Activated CD8-positive, alpha-beta T cell treated with anti-CD3 and anti-CD28 coated beads for 36 hours (primary cell): ENCODE data around the gene TM6SF1. TPM values are rescaled to one million over a fixed set of nuclear protein-coding genes. Genes with fewer than 3 reads are reported as not detected.
"Not testable (repeated sequence)": the region's sequence is repeated elsewhere in the genome, so short reads cannot be mapped to it uniquely, and the experiment has no call there.

Source experiments
- ATAC-seq: fragments of 200-7000 bp; cut with Tn5 transposase; one replicate; pipeline ENCODE4 v1.10.0; 2021; ENCODE audit warnings: mild to moderate bottlenecking, moderate library complexity
- CTCF ChIA-PET: fragments of 350-600 bp; sonication (Branson Sonifier 250); formaldehyde crosslinking; loops from one replicate; lab custom pipeline; 2021; ENCODE audit warnings: antibody characterized with exemption; lab: Charles Lee
- POLR2A ChIA-PET: fragments of 350-600 bp; sonication (Branson Sonifier 250); formaldehyde crosslinking; loops from one replicate; lab custom pipeline; 2021; ENCODE audit warnings: antibody characterized with exemption; lab: Charles Lee
- DNase-seq: peaks from one replicate; pipeline ENCODE4 v3.0.0-alpha.2; 2020
- H3K27ac Mint-ChIP-seq: one replicate; pipeline ENCODE4 v1.8.0; 2021; ENCODE audit warnings: mild to moderate bottlenecking, mixed read lengths
- H3K27me3 Mint-ChIP-seq: one replicate; pipeline ENCODE4 v1.8.0; 2021; ENCODE audit warnings: mixed read lengths
- H3K36me3 Mint-ChIP-seq: one replicate; pipeline ENCODE4 v1.8.0; 2021; ENCODE audit warnings: low read depth, mixed read lengths
- H3K4me1 Mint-ChIP-seq: one replicate; pipeline ENCODE4 v1.8.0; 2021; ENCODE audit warnings: low read depth, mixed read lengths
- H3K4me3 Mint-ChIP-seq: one replicate; pipeline ENCODE4 v1.8.0; 2021; ENCODE audit warnings: mild to moderate bottlenecking, moderate library complexity, mixed read lengths
- H3K9me3 Mint-ChIP-seq: one replicate; pipeline ENCODE4 v1.8.0; 2021; ENCODE audit warnings: mixed read lengths
- intact Hi-C: fragments of 100-400 bp; cut with micrococcal nuclease; formaldehyde crosslinking; loops from one replicate; pipeline ENCODE4 v1.10.0; 2022
- total RNA-seq, 2 experiments: library from RNA; stranded (reverse); gene quantifications; one replicate each; pipeline ENCODE4 v1.2.3, GENCODE V29; 2021
- TF ChIP-seq, protein P1 (sequence below): fragments of 200-600 bp; IDR thresholded peaks from one replicate; pipeline ENCODE4 v1.8.0; 2022; ENCODE audit warnings: antibody characterized with exemption, mild to moderate bottlenecking

The TM6SF1 gene
- total RNA-seq, 2 experiments from 2014 or later, result 5.6 TPM

DNA sequence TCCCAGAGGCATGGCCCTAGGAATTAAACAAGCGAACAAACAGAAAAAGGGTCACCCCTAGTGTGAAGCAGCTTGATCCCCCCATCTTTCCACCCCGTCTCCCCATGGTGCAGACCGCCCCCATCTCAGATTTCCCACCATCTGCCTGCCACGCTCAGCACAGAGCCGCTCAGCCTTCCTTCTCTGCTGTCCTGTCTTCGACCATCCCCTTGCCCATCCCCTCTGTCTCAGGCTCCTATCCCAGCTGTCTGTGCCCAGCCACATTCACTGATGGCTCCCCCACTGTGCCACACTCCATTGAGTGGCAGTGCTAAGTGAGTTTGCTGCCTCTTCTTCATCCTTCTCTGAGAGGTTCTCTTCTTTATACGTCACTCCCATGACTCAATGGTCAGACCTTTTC is 28.7 kb upstream of the TM6SF1 start:
- Mint-ChIP-seq H3K4me3 (no peak overlapping the region), H3K27me3 (peaks cover 16% of the 10 kb centered on the region), H3K27ac (no peak overlapping the region), H3K9me3 (peaks cover 10% of the 10 kb centered on the region), H3K36me3 (no peaks in the 10 kb centered on the region), H3K4me1 (peaks cover 4% of the 10 kb centered on the region)
- ChIA-PET CTCF (no interaction called here), POLR2A (no interaction called here)
- ATAC-seq (no peak), DNase-seq (no peak)
- intact Hi-C loops, result no loop called here
- TF ChIP-seq, protein P1, sequence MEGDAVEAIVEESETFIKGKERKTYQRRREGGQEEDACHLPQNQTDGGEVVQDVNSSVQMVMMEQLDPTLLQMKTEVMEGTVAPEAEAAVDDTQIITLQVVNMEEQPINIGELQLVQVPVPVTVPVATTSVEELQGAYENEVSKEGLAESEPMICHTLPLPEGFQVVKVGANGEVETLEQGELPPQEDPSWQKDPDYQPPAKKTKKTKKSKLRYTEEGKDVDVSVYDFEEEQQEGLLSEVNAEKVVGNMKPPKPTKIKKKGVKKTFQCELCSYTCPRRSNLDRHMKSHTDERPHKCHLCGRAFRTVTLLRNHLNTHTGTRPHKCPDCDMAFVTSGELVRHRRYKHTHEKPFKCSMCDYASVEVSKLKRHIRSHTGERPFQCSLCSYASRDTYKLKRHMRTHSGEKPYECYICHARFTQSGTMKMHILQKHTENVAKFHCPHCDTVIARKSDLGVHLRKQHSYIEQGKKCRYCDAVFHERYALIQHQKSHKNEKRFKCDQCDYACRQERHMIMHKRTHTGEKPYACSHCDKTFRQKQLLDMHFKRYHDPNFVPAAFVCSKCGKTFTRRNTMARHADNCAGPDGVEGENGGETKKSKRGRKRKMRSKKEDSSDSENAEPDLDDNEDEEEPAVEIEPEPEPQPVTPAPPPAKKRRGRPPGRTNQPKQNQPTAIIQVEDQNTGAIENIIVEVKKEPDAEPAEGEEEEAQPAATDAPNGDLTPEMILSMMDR, result no peak

DNA sequence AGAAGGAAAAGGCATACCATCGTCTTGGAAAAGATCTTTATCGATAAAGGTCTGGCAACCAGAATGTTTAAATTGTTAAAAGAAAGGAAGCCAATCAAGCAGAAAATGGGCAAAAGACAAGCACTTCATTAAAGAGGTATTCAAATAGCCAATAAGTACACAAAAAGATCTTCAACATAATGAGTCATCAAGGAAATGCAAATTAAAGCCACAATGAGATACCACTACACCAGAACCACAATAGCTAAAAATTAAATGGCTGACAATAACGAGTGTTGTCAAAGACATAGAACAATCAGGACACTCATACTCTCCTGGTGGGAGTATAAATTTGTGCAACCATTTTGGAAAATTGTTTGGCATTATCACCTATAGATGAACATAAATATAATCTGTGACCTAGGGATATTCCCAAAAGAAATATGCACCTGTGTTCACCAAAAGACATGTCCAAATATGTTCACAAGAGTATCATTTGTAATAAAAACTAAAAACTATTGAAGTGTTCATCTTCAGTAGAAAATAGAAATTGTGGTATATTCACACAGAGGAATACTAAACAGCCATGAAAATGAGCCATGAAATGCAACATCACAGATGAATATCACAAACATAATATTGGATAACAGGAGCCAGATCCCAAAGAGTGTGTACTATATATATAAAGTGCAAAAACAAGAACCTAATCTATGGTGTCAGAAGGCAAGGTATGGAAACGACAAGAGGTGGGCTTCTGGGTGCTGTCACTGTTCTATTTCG is 26.0 kb upstream of the TM6SF1 start:
- no peak for ATAC-seq
- CTCF ChIA-PET, result interaction anchor here (2.3 kb wide), 1 partner anchor 25 kb away, joined by 4 read pairs; no protein-coding TSS in a partner anchor
- Mint-ChIP-seq H3K4me3 (no peak overlapping the region), H3K36me3 (no peaks in the 10 kb centered on the region), H3K27ac (no peak overlapping the region), H3K4me1 (peaks cover 4% of the 10 kb centered on the region), H3K9me3 (no peaks in the 10 kb centered on the region), H3K27me3 (peaks cover 20% of the 10 kb centered on the region)
- POLR2A ChIA-PET, result no interaction called here
- DNase-seq, result no peak
- intact Hi-C loops, result no loop called here
- TF ChIP-seq, protein P1, result no peak

- DNase-seq, result no peak
- TF ChIP-seq, protein P1, result no peak
- no peak overlapping the region for H3K4me3 Mint-ChIP-seq
- no peak overlapping the region for H3K27ac Mint-ChIP-seq
- CTCF ChIA-PET, result no interaction called here
- no peaks in the 10 kb centered on the region for H3K36me3 Mint-ChIP-seq
- POLR2A ChIA-PET, result interaction anchor here (0.6 kb wide), 1 partner anchor 26 kb away, joined by 3 read pairs; no protein-coding TSS in a partner anchor
- H3K4me1 Mint-ChIP-seq, result peaks cover 4% of the 10 kb centered on the region
- intact Hi-C loops, result no loop called here
- H3K27me3 Mint-ChIP-seq, result peaks cover 18% of the 10 kb centered on the region
- no peaks in the 10 kb centered on the region for H3K9me3 Mint-ChIP-seq
- no peak for ATAC-seq
These were observed 24.6 kb upstream of the TM6SF1 start for GRCh38 chr15:83082730-83083386.

DNA sequence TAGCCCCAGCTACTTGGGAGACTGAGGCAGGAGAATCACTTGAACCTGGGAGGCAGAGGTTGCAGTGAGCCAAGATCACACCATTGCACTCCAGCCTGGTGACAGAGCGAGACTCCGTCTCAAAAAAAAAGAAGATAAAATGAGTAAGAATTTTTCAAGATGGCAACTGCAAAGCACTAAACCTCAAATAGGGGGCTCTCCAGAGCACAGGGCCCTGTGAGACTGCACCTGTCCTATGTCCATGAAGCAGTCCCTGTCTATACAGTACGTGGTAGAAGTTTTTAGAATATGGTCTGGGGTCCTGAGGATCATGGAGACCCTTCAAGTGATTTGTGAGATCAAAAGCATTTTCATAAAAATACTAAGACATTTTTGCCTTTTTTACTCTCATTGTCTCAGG is 22.0 kb upstream of the TM6SF1 start:
- intact Hi-C loops, CTCF ChIA-PET, H3K27ac Mint-ChIP-seq, DNase-seq, H3K36me3 Mint-ChIP-seq, H3K4me1 Mint-ChIP-seq, ATAC-seq, POLR2A ChIA-PET, H3K4me3 Mint-ChIP-seq, H3K9me3 Mint-ChIP-seq: not testable (repeated sequence)
- peaks cover 14% of the 10 kb centered on the region for H3K27me3 Mint-ChIP-seq

GRCh38 chr15:83085864-83086552 is 21.4 kb upstream of the TM6SF1 start:
- ATAC-seq, CTCF ChIA-PET, POLR2A ChIA-PET, intact Hi-C loops, H3K4me1 Mint-ChIP-seq, H3K4me3 Mint-ChIP-seq, H3K27ac Mint-ChIP-seq, DNase-seq, H3K36me3 Mint-ChIP-seq, H3K9me3 Mint-ChIP-seq: not testable (repeated sequence)
- peaks cover 14% of the 10 kb centered on the region for H3K27me3 Mint-ChIP-seq
